ENCODE data around the gene NAT8L.

NAT8L gene

DNA sequence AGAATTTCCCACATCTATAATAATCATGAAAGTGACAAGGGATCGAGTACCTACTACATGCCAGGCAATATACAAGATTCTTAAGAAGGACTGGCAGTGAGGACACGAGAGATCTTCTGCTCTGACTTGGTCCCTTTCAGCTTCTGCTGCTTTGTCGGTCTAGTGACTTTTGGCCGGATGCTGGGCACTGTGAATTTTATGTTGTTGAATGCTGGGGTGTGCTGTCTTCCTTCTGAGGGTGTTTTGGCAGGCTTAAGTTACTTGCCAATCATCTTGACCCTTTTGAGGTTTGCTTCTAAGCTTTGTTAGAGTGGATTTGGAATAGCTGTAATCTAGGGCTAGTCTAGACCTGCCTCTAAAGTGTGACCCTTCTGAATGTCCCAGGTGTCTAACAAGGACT is 23.5 kb downstream of the NAT8L start:
- Histone ChIP-seq H3K4me2 (ENCODE audit: low read length) (no peak overlapping the region), H3K4me1 (ENCODE audit: insufficient read depth, low read length, severe bottlenecking) (no peaks in the 10 kb centered on the region), H3K36me3 (ENCODE audit: insufficient read depth, low read length) (no peaks in the 10 kb centered on the region), H3K79me2 (ENCODE audit: insufficient read depth, low read length) (no peaks in the 10 kb centered on the region), H2AFZ (ENCODE audit: low read length) (no peak overlapping the region), H3K9me2 (ENCODE audit: low read depth, low read length) (no peaks in the 10 kb centered on the region), H3K9me3 (ENCODE audit: low read length) (no peaks in the 10 kb centered on the region), H3K27ac (ENCODE audit: low read depth, low read length, poor library complexity, severe bottlenecking) (no peak overlapping the region), H3K27me3 (ENCODE audit: insufficient read depth, low read length) (no peaks in the 10 kb centered on the region), H3F3A (ENCODE audit: insufficient read depth, low read length) (no peaks in the 10 kb centered on the region), H3K4me3 (ENCODE audit: low read depth, low read length, poor library complexity, severe bottlenecking) (no peak overlapping the region), H4K20me1 (ENCODE audit: insufficient read depth, low read length) (no peaks in the 10 kb centered on the region), H3K9ac (ENCODE audit: low read length) (no peak overlapping the region)
- TF ChIP-seq, protein P1, sequence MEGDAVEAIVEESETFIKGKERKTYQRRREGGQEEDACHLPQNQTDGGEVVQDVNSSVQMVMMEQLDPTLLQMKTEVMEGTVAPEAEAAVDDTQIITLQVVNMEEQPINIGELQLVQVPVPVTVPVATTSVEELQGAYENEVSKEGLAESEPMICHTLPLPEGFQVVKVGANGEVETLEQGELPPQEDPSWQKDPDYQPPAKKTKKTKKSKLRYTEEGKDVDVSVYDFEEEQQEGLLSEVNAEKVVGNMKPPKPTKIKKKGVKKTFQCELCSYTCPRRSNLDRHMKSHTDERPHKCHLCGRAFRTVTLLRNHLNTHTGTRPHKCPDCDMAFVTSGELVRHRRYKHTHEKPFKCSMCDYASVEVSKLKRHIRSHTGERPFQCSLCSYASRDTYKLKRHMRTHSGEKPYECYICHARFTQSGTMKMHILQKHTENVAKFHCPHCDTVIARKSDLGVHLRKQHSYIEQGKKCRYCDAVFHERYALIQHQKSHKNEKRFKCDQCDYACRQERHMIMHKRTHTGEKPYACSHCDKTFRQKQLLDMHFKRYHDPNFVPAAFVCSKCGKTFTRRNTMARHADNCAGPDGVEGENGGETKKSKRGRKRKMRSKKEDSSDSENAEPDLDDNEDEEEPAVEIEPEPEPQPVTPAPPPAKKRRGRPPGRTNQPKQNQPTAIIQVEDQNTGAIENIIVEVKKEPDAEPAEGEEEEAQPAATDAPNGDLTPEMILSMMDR (IDR thresholded peaks at IDR 0.05; ENCODE audit: low read length), result no peak
- no peak for TF ChIP-seq EZH2 (IDR thresholded peaks at IDR 0.05; ENCODE audit: borderline replicate concordance, low read length)

- Histone ChIP-seq H3F3A (ENCODE audit: insufficient read depth, low read length) (no peaks in the 10 kb centered on the region), H3K4me3 (ENCODE audit: low read depth, low read length, poor library complexity, severe bottlenecking) (no peak overlapping the region), H3K9ac (ENCODE audit: low read length) (no peak overlapping the region), H2AFZ (ENCODE audit: low read length) (no peak overlapping the region), H4K20me1 (ENCODE audit: insufficient read depth, low read length) (no peaks in the 10 kb centered on the region), H3K79me2 (ENCODE audit: insufficient read depth, low read length) (no peaks in the 10 kb centered on the region), H3K9me2 (ENCODE audit: low read depth, low read length) (no peaks in the 10 kb centered on the region), H3K27me3 (ENCODE audit: insufficient read depth, low read length) (no peaks in the 10 kb centered on the region), H3K27ac (ENCODE audit: low read depth, low read length, poor library complexity, severe bottlenecking) (no peak overlapping the region), H3K4me2 (ENCODE audit: low read length) (no peak overlapping the region), H3K4me1 (ENCODE audit: insufficient read depth, low read length, severe bottlenecking) (no peaks in the 10 kb centered on the region), H3K9me3 (ENCODE audit: low read length) (no peaks in the 10 kb centered on the region), H3K36me3 (ENCODE audit: insufficient read depth, low read length) (no peaks in the 10 kb centered on the region)
- TF ChIP-seq, protein P1 (IDR thresholded peaks at IDR 0.05; ENCODE audit: low read length), result no peak
- no peak for TF ChIP-seq EZH2 (IDR thresholded peaks at IDR 0.05; ENCODE audit: borderline replicate concordance, low read length)
Measured at GRCh38 chr4:2083116-2083825, 24.1 kb downstream of the NAT8L start.

- Histone ChIP-seq H4K20me1 (ENCODE audit: insufficient read depth, low read length) (no peaks in the 10 kb centered on the region), H3K4me3 (ENCODE audit: low read depth, low read length, poor library complexity, severe bottlenecking) (no peak overlapping the region), H3K9ac (ENCODE audit: low read length) (no peak overlapping the region), H3K27ac (ENCODE audit: low read depth, low read length, poor library complexity, severe bottlenecking) (no peak overlapping the region), H3F3A (ENCODE audit: insufficient read depth, low read length) (no peaks in the 10 kb centered on the region), H3K79me2 (ENCODE audit: insufficient read depth, low read length) (no peaks in the 10 kb centered on the region), H3K9me2 (ENCODE audit: low read depth, low read length) (no peaks in the 10 kb centered on the region), H2AFZ (ENCODE audit: low read length) (no peak overlapping the region), H3K27me3 (ENCODE audit: insufficient read depth, low read length) (no peaks in the 10 kb centered on the region), H3K9me3 (ENCODE audit: low read length) (no peaks in the 10 kb centered on the region), H3K4me2 (ENCODE audit: low read length) (no peak overlapping the region), H3K36me3 (ENCODE audit: insufficient read depth, low read length) (no peaks in the 10 kb centered on the region), H3K4me1 (ENCODE audit: insufficient read depth, low read length, severe bottlenecking) (no peaks in the 10 kb centered on the region)
- no peak for TF ChIP-seq EZH2 (IDR thresholded peaks at IDR 0.05; ENCODE audit: borderline replicate concordance, low read length)
- TF ChIP-seq, protein P1 (IDR thresholded peaks at IDR 0.05; ENCODE audit: low read length), result no peak
Measured at GRCh38 chr4:2083826-2084160, 24.7 kb downstream of the NAT8L start.

All from OCI-LY1 (cell line).